ENCODE results near the gene GRK5.

DNA sequence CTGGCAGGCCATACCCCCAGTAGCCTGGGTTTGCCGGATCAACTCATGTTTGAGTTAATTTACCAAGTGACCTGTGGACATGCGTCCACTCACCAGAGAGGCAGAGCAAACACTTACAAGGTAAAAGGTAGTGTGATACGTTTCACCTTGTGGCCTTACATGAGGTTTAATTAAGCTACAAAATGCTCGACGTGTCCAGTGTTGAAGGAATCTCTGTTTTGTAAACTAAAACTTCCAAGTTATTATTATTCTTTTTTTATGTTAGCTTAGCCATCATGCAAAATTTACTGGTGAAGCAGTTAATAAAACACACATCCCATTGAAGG lies 292.3 kb downstream of the GRK5 start:
- TF ChIP-seq, protein P1, sequence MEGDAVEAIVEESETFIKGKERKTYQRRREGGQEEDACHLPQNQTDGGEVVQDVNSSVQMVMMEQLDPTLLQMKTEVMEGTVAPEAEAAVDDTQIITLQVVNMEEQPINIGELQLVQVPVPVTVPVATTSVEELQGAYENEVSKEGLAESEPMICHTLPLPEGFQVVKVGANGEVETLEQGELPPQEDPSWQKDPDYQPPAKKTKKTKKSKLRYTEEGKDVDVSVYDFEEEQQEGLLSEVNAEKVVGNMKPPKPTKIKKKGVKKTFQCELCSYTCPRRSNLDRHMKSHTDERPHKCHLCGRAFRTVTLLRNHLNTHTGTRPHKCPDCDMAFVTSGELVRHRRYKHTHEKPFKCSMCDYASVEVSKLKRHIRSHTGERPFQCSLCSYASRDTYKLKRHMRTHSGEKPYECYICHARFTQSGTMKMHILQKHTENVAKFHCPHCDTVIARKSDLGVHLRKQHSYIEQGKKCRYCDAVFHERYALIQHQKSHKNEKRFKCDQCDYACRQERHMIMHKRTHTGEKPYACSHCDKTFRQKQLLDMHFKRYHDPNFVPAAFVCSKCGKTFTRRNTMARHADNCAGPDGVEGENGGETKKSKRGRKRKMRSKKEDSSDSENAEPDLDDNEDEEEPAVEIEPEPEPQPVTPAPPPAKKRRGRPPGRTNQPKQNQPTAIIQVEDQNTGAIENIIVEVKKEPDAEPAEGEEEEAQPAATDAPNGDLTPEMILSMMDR (IDR thresholded peaks at IDR 0.05), result no peak
- TF ChIP-seq POLR2A (IDR thresholded peaks at IDR 0.05) (no peak), EP300 (IDR thresholded peaks at IDR 0.05) (no peak), POLR2AphosphoS5 (IDR thresholded peaks at IDR 0.05) (no peak)
